GM12892 (cell line): ENCODE results near the gene CD99.

Source experiments
- POLR2A ChIP-seq: IDR thresholded peaks from 2 replicates; pipeline ENCODE4 v1.6.1; 2011; ENCODE audit warnings: low read depth, low read length, control low read depth
- TAF1 ChIP-seq: IDR thresholded peaks from 2 replicates; pipeline ENCODE4 v1.6.1; 2011; ENCODE audit warnings: low read depth, mild to moderate bottlenecking, control low read depth, low read length, borderline replicate concordance

GRCh38 chrX:2740672-2741071 lies 49.6 kb downstream of the CD99 start:
- TF ChIP-seq TAF1 (no peak), POLR2A (no peak)
